Stimulated activated CD8-positive, alpha-beta memory T cell treated with anti-CD3 and anti-CD28 coated beads, Interleukin-15, amount 100 ng/mL, for 24 hours (primary cell): ENCODE results near the gene CYP3A7.
"Not testable (repeated sequence)": the region's sequence is repeated elsewhere in the genome, so short reads cannot be mapped to it uniquely, and the experiment has no call there.

Experiments used
- DNase-seq: peaks from one replicate; pipeline ENCODE4 v3.0.0-alpha.2; 2020; ENCODE audit warnings: low read depth

Gene CYP3A7

DNA sequence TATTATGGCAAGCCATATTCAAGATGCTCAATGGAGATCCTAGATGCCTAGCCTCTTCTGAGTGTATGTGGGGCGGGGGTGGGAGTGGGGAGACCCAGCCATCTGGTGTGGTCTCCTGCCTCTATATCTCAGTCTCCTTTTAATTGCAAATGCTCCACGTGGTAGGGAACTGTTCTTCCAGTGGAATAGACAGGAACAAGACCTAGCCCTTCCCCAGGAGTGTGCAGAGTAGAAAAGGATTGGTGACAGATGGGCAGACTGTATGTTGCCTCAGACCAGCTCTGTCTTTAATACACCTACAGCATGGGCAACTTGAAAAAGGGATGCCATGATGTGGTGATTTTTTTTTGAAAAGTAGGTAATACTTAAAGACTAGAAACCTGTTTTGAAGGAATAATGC is 67.8 kb downstream of the CYP3A7 start:
- no peak for DNase-seq

DNA sequence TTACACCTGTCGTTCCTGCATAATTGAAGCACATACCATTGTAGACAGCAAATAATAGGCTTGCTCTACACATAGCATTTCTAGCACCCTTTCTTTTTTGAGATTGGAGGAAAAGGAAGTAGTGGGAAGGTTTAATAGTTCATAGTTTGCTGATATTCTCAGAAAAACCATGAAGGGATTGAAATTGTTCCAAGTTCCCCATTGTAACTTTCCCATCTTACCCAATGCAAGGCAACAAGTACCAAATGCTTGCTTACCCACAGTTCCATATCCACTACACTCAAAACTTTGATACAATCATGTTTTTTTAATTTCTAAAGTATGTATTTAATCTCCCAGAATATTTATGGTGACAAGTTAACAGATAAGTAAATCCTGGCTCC is 69.0 kb downstream of the CYP3A7 start:
- DNase-seq = no peak

DNA sequence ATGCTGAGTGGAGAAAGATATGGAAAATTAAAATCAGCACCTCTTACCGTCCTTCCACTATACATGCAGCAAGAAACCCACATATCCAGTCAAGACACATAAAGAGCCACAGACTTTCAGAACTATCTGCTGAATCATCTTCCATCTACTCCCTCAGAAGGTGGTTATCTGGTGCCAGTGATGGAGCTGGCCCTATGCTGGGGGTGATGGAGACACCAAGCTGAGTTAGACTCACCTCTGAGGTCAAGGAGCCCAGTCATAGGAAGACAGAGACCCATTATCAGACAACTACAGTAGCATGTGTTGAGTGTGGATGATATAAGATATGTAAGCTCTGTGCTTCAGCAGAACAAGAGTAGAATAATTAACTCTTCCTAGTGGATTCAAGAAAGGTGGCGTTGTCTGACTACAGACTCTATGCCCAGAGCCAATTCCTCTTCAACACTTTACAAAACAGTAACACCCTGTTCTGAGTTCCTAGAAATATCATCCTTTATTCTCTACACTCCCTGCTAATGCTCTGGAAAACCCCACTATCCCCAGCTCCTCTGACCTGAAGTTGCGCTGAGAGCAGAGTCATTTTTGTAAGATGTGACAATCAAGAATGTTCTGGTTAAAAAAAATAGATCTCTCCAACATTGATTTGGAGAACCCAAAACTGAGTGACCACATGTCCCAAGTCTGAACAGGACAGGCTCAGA is 69.5 kb downstream of the CYP3A7 start:
- no peak for DNase-seq

DNA sequence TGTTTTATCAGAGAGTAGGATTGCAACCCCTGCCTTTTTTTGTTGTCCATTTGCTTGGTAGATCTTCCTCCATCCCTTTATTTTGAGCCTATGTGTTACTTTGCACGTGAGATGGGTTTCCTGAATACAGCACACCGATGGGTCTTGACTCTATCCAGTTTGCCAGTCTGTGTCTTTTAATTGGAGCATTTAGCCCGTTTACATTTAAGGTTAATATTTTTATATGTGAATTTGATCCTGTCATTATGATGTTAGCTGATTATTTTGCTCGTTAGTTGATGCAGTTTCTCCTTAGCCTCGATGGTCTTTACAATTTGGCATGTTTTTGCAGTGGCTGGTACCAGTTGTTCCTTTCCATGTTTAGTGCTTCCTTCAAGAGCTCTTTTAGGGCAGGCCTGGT is 77.1 kb downstream of the CYP3A7 start:
- not testable (repeated sequence) for DNase-seq
